Mucosa of rectum (tissue), 2 donors: ENCODE results near the gene TEAD4.

Experiments
- H3K27ac ChIP-seq, 2 donors: one replicate each; pipeline ENCODE4 v1.7.0; 2013; ENCODE audit warnings: inconsistent platforms in 2 of 2, low read depth in 2 of 2, low read length in 2 of 2
- H3K27me3 ChIP-seq, 2 donors: one replicate each; pipeline ENCODE4 v1.7.0; 2013; ENCODE audit warnings: low read length in 2 of 2; ENCODE audit not compliant: control insufficient read depth in 2 of 2, insufficient read depth in 2 of 2
- H3K36me3 ChIP-seq, 2 donors: one replicate each; pipeline ENCODE4 v1.7.0; 2013; ENCODE audit warnings: low read length in 2 of 2; ENCODE audit not compliant: control insufficient read depth in 2 of 2, insufficient read depth in 2 of 2
- H3K4me1 ChIP-seq, 2 donors: one replicate each; pipeline ENCODE4 v1.7.0; 2013; ENCODE audit warnings: low read length in 2 of 2, mild to moderate bottlenecking in 1 of 2; ENCODE audit not compliant: control insufficient read depth in 2 of 2, insufficient read depth in 2 of 2
- H3K4me3 ChIP-seq, 2 donors: one replicate each; pipeline ENCODE4 v1.7.0; 2013; ENCODE audit warnings: low read length in 2 of 2
- H3K9ac ChIP-seq, 2 donors: one replicate each; pipeline ENCODE4 v1.7.0; 2013; ENCODE audit warnings: low read length in 2 of 2, low read depth in 1 of 2, mild to moderate bottlenecking in 1 of 2
- H3K9me3 ChIP-seq, 2 donors: one replicate each; pipeline ENCODE4 v1.7.0; 2013; ENCODE audit warnings: low read length in 2 of 2; ENCODE audit not compliant: control insufficient read depth in 2 of 2
- donor health status: healthy.
- donor health status: Normal muscosa, but diverticular disease.

The TEAD4 gene

DNA sequence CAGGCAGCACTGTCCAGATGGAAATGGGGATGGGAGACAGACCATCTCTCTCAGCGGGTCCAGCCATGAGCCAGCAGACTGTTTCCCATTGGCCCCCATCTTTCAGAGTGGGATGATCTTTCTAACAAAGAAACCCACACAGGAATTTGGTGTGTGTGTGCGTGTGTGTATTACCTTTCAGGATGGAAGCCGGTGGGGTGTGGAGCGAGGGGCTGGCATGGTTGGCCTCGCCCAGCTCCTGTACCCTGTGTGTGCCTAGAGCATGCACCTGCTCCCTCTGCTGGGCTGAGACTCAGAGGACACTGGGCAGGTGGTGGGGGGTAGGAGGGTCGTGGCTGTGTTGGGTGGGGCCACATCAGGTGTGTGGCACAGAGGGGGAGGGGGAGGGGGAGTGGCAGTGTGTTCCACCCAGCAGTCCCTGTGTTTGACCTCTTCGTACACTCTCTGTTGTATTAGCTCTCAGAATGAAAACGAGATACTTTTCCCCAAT is 85.0 kb downstream of the TEAD4 start:
- Histone ChIP-seq H3K4me1 (no peaks in the 10 kb centered on the region), H3K27me3 (no peaks in the 10 kb centered on the region), H3K36me3 (no peaks in the 10 kb centered on the region), H3K27ac (no peak overlapping the region), H3K4me3 (no peak overlapping the region), H3K9ac (no peak overlapping the region), H3K9me3 (no peaks in the 10 kb centered on the region)

GRCh38 chr12:3045494-3045893 is 86.3 kb downstream of the TEAD4 start:
- H3K4me3 ChIP-seq = no peak overlapping the region
- no peak overlapping the region for H3K27ac ChIP-seq
- H3K36me3 ChIP-seq = no peaks in the 10 kb centered on the region
- no peak overlapping the region for H3K9ac ChIP-seq
- no peaks in the 10 kb centered on the region for H3K9me3 ChIP-seq
- no peaks in the 10 kb centered on the region for H3K4me1 ChIP-seq
- H3K27me3 ChIP-seq = no peaks in the 10 kb centered on the region

GRCh38 chr12:3045989-3046388 is 86.8 kb downstream of the TEAD4 start:
- H3K36me3 ChIP-seq = no peaks in the 10 kb centered on the region
- H3K27ac ChIP-seq = no peak overlapping the region
- H3K4me3 ChIP-seq = no peak overlapping the region
- no peak overlapping the region for H3K9ac ChIP-seq
- no peaks in the 10 kb centered on the region for H3K27me3 ChIP-seq
- H3K4me1 ChIP-seq = no peaks in the 10 kb centered on the region
- no peaks in the 10 kb centered on the region for H3K9me3 ChIP-seq

DNA sequence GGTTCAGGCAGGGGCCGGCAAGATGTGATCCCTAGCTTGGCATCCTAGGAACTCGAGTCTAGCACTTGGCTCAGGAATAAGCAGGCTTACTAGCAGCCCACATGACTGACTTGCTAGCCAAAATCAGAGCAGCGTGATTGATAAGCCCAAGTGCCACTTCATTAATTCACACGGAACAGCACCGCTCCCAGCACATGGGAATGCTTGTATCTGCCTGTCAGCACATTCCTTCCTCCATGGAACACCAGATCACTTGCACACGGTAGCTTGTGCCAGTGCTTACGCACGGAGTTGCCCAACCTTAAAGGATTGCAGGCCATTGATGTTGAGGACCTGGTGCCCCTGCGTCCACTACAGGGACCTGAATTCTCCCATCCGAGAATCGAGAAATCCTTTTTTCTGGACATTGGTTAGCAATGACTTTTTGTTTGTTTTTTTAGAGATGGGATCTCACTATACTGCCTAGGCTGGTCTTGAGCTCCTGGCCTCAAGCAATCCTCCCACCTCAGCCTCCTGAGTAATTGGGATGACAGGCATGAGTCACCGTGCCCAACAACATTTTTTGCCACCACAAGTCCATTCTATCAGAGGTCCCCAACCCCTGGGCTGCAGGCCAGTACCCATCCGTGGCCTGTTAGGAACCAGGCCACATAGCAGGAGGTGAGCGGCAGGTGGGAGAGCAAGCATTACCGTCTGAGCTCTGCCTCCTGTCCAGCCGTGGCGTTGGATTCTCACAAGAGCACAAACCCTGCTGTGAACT is 87.4 kb downstream of the TEAD4 start:
- no peaks in the 10 kb centered on the region for H3K9me3 ChIP-seq
- no peak overlapping the region for H3K9ac ChIP-seq
- no peak overlapping the region for H3K27ac ChIP-seq
- H3K4me3 ChIP-seq = no peak overlapping the region
- H3K36me3 ChIP-seq = no peaks in the 10 kb centered on the region
- H3K4me1 ChIP-seq = no peaks in the 10 kb centered on the region
- H3K27me3 ChIP-seq = no peaks in the 10 kb centered on the region

DNA sequence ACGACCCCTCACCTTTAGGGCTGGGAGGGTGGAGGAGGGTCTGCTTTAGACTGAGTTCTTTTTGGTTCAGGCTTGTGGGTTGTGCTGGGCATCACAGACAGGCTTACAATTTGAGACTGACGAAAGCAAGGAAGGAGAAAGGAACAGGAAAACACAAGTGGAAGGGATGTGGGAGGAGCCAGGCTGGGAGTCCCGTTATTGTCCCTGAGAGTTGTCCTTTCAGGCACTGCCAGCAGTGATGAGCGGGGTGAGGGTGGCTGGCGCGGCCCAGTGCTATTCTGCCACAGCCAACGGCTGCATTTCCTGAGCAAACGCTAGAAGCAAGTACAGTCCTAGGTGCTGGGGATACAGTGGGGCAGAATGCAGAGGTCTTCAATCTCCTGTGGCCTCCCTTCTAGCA is 88.8 kb downstream of the TEAD4 start:
- H3K9me3 ChIP-seq = no peaks in the 10 kb centered on the region
- H3K36me3 ChIP-seq = no peaks in the 10 kb centered on the region
- no peak overlapping the region for H3K9ac ChIP-seq
- no peak overlapping the region for H3K27ac ChIP-seq
- no peaks in the 10 kb centered on the region for H3K27me3 ChIP-seq
- no peaks in the 10 kb centered on the region for H3K4me1 ChIP-seq
- no peak overlapping the region for H3K4me3 ChIP-seq

- Histone ChIP-seq H3K27ac (no peak overlapping the region), H3K4me1 (no peaks in the 10 kb centered on the region), H3K9ac (no peak overlapping the region), H3K4me3 (no peak overlapping the region), H3K27me3 (no peaks in the 10 kb centered on the region), H3K36me3 (no peaks in the 10 kb centered on the region), H3K9me3 (no peaks in the 10 kb centered on the region)
These were observed 89.3 kb downstream of the TEAD4 start for GRCh38 chr12:3048540-3048939.

GRCh38 chr12:3049176-3049575 is 90.0 kb downstream of the TEAD4 start:
- Histone ChIP-seq H3K36me3 (no peaks in the 10 kb centered on the region), H3K27me3 (no peaks in the 10 kb centered on the region), H3K4me3 (no peak overlapping the region), H3K4me1 (no peaks in the 10 kb centered on the region), H3K9ac (no peak overlapping the region), H3K27ac (no peak overlapping the region), H3K9me3 (no peaks in the 10 kb centered on the region)

DNA sequence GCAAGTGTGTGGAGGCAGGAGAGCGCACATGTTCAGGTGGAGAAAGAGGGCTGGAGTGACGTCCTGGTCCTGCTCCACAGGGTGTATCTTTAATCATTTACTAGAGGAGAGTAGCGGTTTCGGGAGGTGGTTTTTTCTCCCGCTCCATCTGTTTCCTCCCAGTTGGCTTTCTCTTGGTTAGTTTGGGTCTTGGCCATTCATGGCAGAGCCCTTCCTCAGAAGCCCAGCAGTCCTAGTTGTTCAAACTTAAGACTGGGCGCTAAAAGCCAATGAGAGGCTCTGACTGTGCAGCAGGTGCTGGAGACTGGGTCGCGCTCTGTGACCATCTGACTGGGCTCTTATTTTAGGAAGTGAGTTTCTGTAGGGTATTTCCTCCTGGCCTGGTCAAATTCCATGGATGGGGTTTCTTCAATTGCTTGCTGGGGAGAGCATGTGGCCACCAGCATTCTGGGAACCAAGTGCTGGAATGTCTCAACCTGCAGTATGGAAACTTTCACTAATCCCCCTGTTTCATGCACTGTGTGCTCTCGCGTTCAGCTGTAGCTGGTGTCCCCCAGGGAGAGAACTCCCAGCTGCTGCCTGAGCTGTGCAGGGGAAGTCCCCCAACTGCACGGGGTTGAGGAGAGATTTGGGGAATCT is 90.5 kb downstream of the TEAD4 start:
- no peaks in the 10 kb centered on the region for H3K27me3 ChIP-seq
- no peak overlapping the region for H3K9ac ChIP-seq
- no peaks in the 10 kb centered on the region for H3K36me3 ChIP-seq
- H3K9me3 ChIP-seq = no peaks in the 10 kb centered on the region
- no peaks in the 10 kb centered on the region for H3K4me1 ChIP-seq
- no peak overlapping the region for H3K27ac ChIP-seq
- H3K4me3 ChIP-seq = no peak overlapping the region

DNA sequence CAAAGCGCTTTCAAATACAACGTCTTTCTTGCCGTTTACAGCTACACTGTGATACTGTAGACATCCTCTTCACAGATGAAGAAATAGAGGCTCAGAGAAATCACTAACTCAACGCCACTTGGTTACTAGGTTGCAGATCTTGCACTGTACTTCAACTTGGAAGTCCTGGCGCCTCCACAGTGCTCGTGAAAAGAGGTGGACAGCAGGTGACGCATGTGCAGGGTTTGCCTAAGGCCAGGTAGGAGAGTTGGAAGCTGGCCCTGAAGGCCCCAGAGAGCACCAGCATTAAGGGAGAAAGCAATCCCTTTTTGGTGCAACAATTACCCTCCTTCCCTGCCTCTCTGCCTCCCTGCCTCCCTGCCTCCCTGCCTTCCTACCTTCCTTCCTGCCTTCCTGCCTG is 95.2 kb downstream of the TEAD4 start:
- Histone ChIP-seq H3K36me3 (no peaks in the 10 kb centered on the region), H3K27me3 (no peaks in the 10 kb centered on the region), H3K9ac (no peak overlapping the region), H3K9me3 (no peaks in the 10 kb centered on the region), H3K27ac (no peak overlapping the region), H3K4me3 (no peak overlapping the region), H3K4me1 (no peaks in the 10 kb centered on the region)

DNA sequence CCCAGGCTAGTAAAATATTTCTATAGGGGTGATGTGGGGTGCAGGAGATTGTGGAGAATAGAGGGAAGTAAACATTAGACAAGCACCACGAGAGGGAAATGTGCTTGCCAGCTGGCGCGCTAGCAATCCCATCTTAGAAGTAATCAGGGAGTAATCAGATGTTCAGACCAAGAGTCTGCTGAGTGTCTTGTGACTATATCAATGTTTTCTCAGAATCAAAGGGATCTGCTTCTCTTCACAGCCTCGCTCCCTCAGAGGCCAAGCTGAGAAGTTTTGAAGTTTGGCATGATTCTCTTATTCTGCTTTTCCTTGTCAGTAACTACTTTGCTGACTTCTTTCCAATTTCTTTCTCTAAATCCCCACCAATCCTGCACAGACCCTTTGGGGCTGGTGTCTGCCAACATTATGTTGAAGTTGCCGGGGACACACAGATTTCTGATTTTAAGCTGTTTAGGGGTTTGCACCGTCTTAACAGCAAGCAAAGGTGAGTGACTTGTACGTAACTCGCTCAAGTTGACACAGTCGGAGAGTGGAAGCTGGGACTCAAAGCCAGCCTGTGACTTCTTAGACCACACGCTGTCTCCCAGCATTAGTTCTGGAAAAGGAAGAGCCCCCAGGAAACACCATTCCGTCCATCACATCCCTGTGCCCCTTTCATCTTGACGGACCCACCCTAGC is 96.0 kb downstream of the TEAD4 start:
- no peak overlapping the region for H3K27ac ChIP-seq

More for the DNA sequence above, 96.0 kb downstream of the TEAD4 start:
- H3K4me1 ChIP-seq = no peaks in the 10 kb centered on the region
- no peaks in the 10 kb centered on the region for H3K27me3 ChIP-seq
- H3K9me3 ChIP-seq = no peaks in the 10 kb centered on the region
- no peak overlapping the region for H3K4me3 ChIP-seq
- H3K36me3 ChIP-seq = no peaks in the 10 kb centered on the region
- H3K9ac ChIP-seq = no peak overlapping the region
